ENCODE results near the gene IL1R1.

DNA sequence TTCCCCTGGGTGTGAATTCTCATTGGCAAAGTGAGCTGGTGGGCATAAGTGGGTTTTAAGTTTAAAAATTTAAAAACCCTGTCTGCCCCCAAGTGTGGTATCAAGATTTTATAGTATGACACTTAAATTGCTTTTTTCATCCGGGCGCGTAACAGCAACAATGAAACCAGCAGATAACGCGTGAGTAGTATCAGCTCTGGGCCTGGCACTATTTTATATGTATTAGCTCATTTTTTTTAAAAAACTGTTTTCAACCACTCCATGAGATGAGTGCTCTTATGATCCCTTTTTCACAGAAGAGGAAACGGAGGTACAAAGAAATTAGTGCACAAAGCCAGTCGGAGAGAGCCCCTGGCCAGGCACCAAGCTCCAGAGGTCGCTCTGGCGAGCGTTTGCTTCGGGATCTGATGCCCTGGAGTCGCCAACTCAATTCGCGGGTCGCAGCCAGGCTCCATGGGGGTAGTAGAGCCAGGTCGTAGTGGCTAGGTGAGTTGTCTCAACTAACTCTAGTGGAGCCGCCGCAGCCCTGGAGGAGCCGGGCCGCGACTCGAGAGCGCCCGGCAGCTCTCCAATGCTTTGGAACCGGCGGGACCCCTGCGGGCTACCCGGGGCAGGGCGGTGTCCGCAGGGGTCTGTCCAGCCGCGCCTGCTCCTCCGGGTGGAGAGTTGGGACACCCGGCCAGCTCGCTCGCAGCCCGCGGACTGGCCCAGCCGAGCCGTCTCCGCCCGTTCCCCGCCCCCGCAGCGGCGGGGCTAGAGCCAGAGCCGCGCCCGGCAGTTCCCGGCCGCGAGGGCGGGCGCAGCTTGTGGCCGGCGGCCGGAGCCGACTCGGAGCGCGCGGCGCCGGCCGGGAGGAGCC, at the start of gene IL1R1:
- TF ChIP-seq, protein P1, sequence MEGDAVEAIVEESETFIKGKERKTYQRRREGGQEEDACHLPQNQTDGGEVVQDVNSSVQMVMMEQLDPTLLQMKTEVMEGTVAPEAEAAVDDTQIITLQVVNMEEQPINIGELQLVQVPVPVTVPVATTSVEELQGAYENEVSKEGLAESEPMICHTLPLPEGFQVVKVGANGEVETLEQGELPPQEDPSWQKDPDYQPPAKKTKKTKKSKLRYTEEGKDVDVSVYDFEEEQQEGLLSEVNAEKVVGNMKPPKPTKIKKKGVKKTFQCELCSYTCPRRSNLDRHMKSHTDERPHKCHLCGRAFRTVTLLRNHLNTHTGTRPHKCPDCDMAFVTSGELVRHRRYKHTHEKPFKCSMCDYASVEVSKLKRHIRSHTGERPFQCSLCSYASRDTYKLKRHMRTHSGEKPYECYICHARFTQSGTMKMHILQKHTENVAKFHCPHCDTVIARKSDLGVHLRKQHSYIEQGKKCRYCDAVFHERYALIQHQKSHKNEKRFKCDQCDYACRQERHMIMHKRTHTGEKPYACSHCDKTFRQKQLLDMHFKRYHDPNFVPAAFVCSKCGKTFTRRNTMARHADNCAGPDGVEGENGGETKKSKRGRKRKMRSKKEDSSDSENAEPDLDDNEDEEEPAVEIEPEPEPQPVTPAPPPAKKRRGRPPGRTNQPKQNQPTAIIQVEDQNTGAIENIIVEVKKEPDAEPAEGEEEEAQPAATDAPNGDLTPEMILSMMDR (conservative IDR thresholded peaks at IDR 0.05 in 1 of 2, IDR thresholded peaks at IDR 0.05 in 1 of 2; ENCODE audit: extremely low read depth in 1 of 2, insufficient read depth in 1 of 2, low read depth in 1 of 2, low read length in 2 of 2) = no peak
- no peak for TF ChIP-seq EZH2 (IDR thresholded peaks at IDR 0.05; ENCODE audit: borderline replicate concordance, low read length)
